ENCODE measurements around the gene HAPLN3. TPM values are rescaled to one million over a fixed set of nuclear protein-coding genes. Genes with fewer than 3 reads are reported as not detected.

Gene HAPLN3
- total and polyA plus RNA-seq, 2 experiments from 2014 or later: 4.5 to 6.7 TPM

DNA sequence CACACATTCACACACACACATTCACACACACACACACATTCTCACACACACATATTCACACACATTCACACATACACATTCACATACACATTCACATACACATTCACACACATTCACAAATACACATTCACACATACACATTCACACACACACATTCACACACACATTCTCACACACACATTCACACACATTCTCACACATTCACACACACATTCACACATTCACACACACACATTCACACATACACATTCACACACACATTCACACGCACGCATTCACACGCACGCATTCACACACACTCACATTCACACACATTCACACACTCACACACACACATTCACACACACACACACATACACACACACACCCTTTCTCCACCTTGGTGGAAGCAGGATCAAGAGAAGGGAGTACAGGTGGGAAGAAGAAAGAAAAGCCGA lies 5.7 kb upstream of the HAPLN3 start:
- H3K4me2 ChIP-seq (ENCODE audit: unreplicated experiment): no peak overlapping the region
- no peak overlapping the region for H2AFZ ChIP-seq
- in situ Hi-C loops (cut with MboI): loop anchor here (10.0 kb wide), 2 partner anchors 114 to 274 kb away; no protein-coding TSS in a partner anchor
- WGBS, 2 experiments (ENCODE audit: low coverage in 1 of 2, low lambda C conversion rate in 2 of 2, missing lambda C conversion rate in 2 of 2): 58 to 60% methylated on average over 2 to 5 of the region's 5 CpGs
- no peaks in the 10 kb centered on the region for H3K79me2 ChIP-seq (ENCODE audit: insufficient read depth)
- H3K4me3 ChIP-seq: no peak overlapping the region
- no peak for DNase-seq
- H3K27me3 ChIP-seq (replicated peaks; ENCODE audit: insufficient read depth): no peaks in the 10 kb centered on the region
- H4K20me1 ChIP-seq (ENCODE audit: insufficient read depth): no peaks in the 10 kb centered on the region
- peaks cover 7% of the 10 kb centered on the region; the same call in 1 of the 2 replicates for H3K4me1 ChIP-seq (ENCODE audit: insufficient read depth)
- TF ChIP-seq EZH2 (IDR thresholded peaks at IDR 0.05; ENCODE audit: insufficient read depth, poor library complexity, severe bottlenecking) (no peak), EZH2phosphoT487 (IDR thresholded peaks at IDR 0.05; ENCODE audit: insufficient read depth, low read depth) (no peak)
- H3K9me3 ChIP-seq (ENCODE audit: low read depth): no peaks in the 10 kb centered on the region
- H3K27ac ChIP-seq: no peak overlapping the region
- H3K9ac ChIP-seq: no peak overlapping the region
- H3K36me3 ChIP-seq (ENCODE audit: low read depth): no peaks in the 10 kb centered on the region
- H3K9me2 ChIP-seq (ENCODE audit: insufficient read depth): no peaks in the 10 kb centered on the region
- H3F3A ChIP-seq (ENCODE audit: insufficient read depth): no peaks in the 10 kb centered on the region

DNA sequence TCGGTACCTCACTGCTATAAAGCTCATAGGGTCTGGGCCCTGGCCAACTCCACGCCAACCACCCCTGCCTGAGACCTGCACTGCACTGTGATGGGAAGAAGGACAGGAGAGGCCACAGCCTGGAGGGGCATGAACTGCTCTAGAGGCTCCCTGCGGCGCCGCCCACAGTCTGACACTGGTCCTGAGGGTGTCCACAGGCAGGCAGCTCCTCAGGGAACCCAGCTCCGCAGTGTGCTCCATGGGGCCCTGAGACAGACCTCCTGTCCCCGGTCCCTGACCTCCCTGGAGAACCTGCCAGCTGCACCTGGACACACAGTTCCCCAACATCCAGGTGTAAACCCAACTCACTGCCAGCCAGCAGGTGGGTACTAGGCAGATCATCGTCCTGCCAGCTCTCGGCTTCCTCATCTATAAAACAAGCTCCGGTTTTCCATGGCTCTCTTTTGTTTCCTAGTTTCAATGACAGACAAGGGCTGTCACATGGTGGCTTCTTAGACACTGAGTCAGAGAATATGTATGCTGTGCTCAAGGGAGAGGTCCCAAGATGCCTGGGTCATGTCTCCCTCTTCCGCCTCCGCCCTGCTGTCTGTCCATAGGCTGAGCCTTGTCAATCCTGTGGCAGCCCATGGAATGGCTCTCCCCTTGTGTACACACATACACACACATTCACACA lies 5.1 kb upstream of the HAPLN3 start:
- H3K9me3 ChIP-seq (ENCODE audit: low read depth): no peaks in the 10 kb centered on the region
- no peak overlapping the region for H3K9ac ChIP-seq
- peaks cover 6% of the 10 kb centered on the region; the same call in 1 of the 2 replicates for H3K4me1 ChIP-seq (ENCODE audit: insufficient read depth)
- peak; percentile 73 for DNase-seq
- H3K4me3 ChIP-seq: no peak overlapping the region
- no peaks in the 10 kb centered on the region for H3K9me2 ChIP-seq (ENCODE audit: insufficient read depth)
- H3K79me2 ChIP-seq (ENCODE audit: insufficient read depth): no peaks in the 10 kb centered on the region
- H3K27ac ChIP-seq: no peak overlapping the region
- no peak overlapping the region for H2AFZ ChIP-seq
- no peaks in the 10 kb centered on the region for H3K27me3 ChIP-seq (replicated peaks; ENCODE audit: insufficient read depth)
- H3K36me3 ChIP-seq (ENCODE audit: low read depth): no peaks in the 10 kb centered on the region
- no peaks in the 10 kb centered on the region for H4K20me1 ChIP-seq (ENCODE audit: insufficient read depth)
- 73 to 77% methylated on average over 11 to 12 of the region's 12 CpGs for WGBS, 2 experiments (ENCODE audit: low coverage in 1 of 2, low lambda C conversion rate in 2 of 2, missing lambda C conversion rate in 2 of 2)
- H3K4me2 ChIP-seq (ENCODE audit: unreplicated experiment): no peak overlapping the region
- TF ChIP-seq EZH2phosphoT487 (IDR thresholded peaks at IDR 0.05; ENCODE audit: insufficient read depth, low read depth): no peak
- TF ChIP-seq EZH2 (IDR thresholded peaks at IDR 0.05; ENCODE audit: insufficient read depth, poor library complexity, severe bottlenecking): no peak
- in situ Hi-C loops (cut with MboI): loop anchor here (10.0 kb wide), 2 partner anchors 114 to 274 kb away; no protein-coding TSS in a partner anchor
- no peaks in the 10 kb centered on the region for H3F3A ChIP-seq (ENCODE audit: insufficient read depth)

DNA sequence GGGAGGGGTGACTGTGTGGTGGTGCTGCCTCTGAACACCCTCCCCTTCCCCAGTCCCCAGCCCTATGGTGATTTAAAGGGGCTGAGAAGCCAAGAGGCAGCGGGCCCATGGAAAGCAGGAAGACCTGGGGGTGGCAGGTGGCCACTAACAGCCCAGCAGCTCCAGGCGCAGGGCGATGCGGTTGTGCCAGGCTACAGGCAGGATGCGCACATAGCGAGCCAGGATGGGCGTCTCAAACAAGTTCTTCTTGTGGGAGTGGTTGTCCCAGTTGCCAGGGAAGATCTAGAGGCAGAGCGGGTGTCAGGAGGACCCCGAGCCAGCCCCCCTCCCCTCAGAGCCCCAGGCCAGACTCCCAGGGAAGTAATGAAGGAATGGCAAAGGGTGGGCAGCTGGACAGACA lies 3.9 kb upstream of the HAPLN3 start:
- no peak overlapping the region for H3K9ac ChIP-seq
- DNase-seq: no peak
- in situ Hi-C loops (cut with MboI): no loop called here
- H4K20me1 ChIP-seq (ENCODE audit: insufficient read depth): no peaks in the 10 kb centered on the region
- no peaks in the 10 kb centered on the region for H3F3A ChIP-seq (ENCODE audit: insufficient read depth)
- TF ChIP-seq EZH2 (IDR thresholded peaks at IDR 0.05; ENCODE audit: insufficient read depth, poor library complexity, severe bottlenecking): no peak
- TF ChIP-seq EZH2phosphoT487 (IDR thresholded peaks at IDR 0.05; ENCODE audit: insufficient read depth, low read depth): no peak
- no peak overlapping the region for H3K4me3 ChIP-seq
- 89 to 95% methylated on average over 9 of the region's 9 CpGs for WGBS, 2 experiments (ENCODE audit: low coverage in 1 of 2, low lambda C conversion rate in 2 of 2, missing lambda C conversion rate in 2 of 2)
- H3K36me3 ChIP-seq (ENCODE audit: low read depth): no peaks in the 10 kb centered on the region
- H2AFZ ChIP-seq: no peak overlapping the region
- no peak overlapping the region for H3K27ac ChIP-seq
- H3K4me2 ChIP-seq (ENCODE audit: unreplicated experiment): no peak overlapping the region
- no peaks in the 10 kb centered on the region for H3K79me2 ChIP-seq (ENCODE audit: insufficient read depth)
- no peaks in the 10 kb centered on the region for H3K9me3 ChIP-seq (ENCODE audit: low read depth)
- no peaks in the 10 kb centered on the region for H3K4me1 ChIP-seq (ENCODE audit: insufficient read depth)
- no peaks in the 10 kb centered on the region for H3K9me2 ChIP-seq (ENCODE audit: insufficient read depth)
- H3K27me3 ChIP-seq (replicated peaks; ENCODE audit: insufficient read depth): no peaks in the 10 kb centered on the region

DNA sequence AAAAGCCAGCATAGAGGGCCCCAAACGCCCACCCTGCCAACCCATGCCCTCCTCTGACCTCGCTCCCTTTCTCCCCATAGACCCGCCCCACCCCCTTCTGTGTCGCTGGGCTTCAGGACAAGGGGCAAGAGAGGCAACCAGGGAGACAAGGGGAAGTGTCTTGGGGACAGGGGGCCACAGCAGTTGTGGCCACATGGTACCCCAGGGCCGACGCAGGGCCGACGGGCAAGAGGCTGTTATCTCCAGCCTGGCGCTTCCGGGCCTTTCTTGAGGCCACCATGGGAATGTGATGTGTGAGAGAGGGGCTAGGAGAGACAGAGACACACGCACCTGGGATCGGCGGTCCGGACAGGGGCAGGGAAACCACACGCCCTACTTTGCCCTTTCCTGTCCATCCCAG lies 3.4 kb upstream of the HAPLN3 start:
- Histone ChIP-seq H2AFZ (no peak overlapping the region), H3K9ac (no peak overlapping the region), H3K9me3 (ENCODE audit: low read depth) (no peaks in the 10 kb centered on the region), H3K27ac (no peak overlapping the region), H3K27me3 (replicated peaks; ENCODE audit: insufficient read depth) (no peaks in the 10 kb centered on the region), H3K79me2 (ENCODE audit: insufficient read depth) (no peaks in the 10 kb centered on the region), H3K4me2 (ENCODE audit: unreplicated experiment) (no peak overlapping the region), H4K20me1 (ENCODE audit: insufficient read depth) (no peaks in the 10 kb centered on the region), H3K4me1 (ENCODE audit: insufficient read depth) (no peaks in the 10 kb centered on the region), H3F3A (ENCODE audit: insufficient read depth) (no peaks in the 10 kb centered on the region), H3K36me3 (ENCODE audit: low read depth) (no peaks in the 10 kb centered on the region), H3K4me3 (no peak overlapping the region), H3K9me2 (ENCODE audit: insufficient read depth) (no peaks in the 10 kb centered on the region)
- no peak for DNase-seq
- WGBS, 2 experiments (ENCODE audit: low coverage in 1 of 2, low lambda C conversion rate in 2 of 2, missing lambda C conversion rate in 2 of 2): 90 to 94% methylated on average over 12 to 15 of the region's 15 CpGs
- TF ChIP-seq EZH2phosphoT487 (IDR thresholded peaks at IDR 0.05; ENCODE audit: insufficient read depth, low read depth): no peak
- TF ChIP-seq EZH2 (IDR thresholded peaks at IDR 0.05; ENCODE audit: insufficient read depth, poor library complexity, severe bottlenecking): no peak
- in situ Hi-C loops (cut with MboI): no loop called here
